HG02943 (cell line): ENCODE measurements around the gene SLC25A25.
A peak's percentile ranks its signal among the peaks of the same experiment; 100 is the strongest.
"Not testable (repeated sequence)": the region's sequence is repeated elsewhere in the genome, so short reads cannot be mapped to it uniquely, and the experiment has no call there.

Experiments
- ATAC-seq: cut with Tn5 transposase; IDR thresholded peaks from one replicate; pipeline ENCODE4 v1.9.1; 2021; ENCODE audit warnings: mild to moderate bottlenecking, low read depth, moderate library complexity; ENCODE audit not compliant: unreplicated experiment

SLC25A25 gene

GRCh38 chr9:128071475-128071874 is 3.4 kb downstream of the SLC25A25 start:
- ATAC-seq = not testable (repeated sequence)

GRCh38 chr9:128072144-128073021 is 4.4 kb downstream of the SLC25A25 start:
- ATAC-seq = no peak

- ATAC-seq = no peak
These were observed 5.3 kb downstream of the SLC25A25 start for GRCh38 chr9:128073253-128073886.

GRCh38 chr9:128077847-128078503 is 9.9 kb downstream of the SLC25A25 start:
- no peak for ATAC-seq

GRCh38 chr9:128078504-128079434 is 10.7 kb downstream of the SLC25A25 start:
- no peak for ATAC-seq

GRCh38 chr9:128080206-128080605 is 12.2 kb downstream of the SLC25A25 start:
- no peak for ATAC-seq

GRCh38 chr9:128081056-128081455 is 13.0 kb downstream of the SLC25A25 start:
- no peak for ATAC-seq

DNA sequence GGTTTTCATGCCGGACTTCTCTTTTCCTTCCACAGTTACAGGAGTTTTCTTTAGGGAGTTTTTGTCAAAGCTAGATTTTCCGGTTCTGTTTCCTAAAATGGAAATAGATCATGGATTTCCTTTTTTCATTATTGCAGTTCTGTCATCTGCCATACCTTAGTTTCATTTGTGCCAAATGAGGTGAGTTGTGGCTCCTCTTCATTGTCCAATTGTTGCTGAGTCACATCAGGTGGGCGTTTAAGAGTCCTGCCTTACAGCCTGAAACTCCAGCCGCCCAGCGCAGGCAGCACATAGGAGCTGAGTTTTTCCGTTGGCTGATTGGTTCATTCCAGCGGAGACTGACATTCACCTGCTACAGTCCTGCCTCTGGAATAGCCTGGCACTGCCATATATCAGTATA is 14.1 kb downstream of the SLC25A25 start:
- no peak for ATAC-seq

GRCh38 chr9:128084746-128085145 is 16.7 kb downstream of the SLC25A25 start:
- ATAC-seq = no peak

- ATAC-seq = no peak
These were observed 17.9 kb downstream of the SLC25A25 start for GRCh38 chr9:128085943-128086342.

DNA sequence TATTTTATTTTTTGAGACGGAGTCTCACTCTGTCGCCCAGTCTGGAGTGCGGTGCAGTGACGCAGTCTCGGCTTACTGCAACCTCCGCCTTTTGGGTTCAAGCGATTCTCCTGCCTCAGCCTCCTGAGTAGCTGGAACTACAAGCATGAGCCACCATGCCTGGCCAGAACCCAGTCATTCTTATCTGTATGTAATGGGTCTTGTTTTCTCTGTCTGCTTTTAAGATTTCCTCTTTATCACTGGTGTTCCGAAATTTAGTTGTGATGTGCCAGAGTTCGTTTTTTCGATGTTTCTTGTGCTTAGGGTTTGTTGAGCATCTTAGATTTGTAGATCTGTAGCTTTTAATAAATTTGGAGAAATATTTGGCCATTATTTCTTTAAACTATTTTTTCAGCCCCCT is 19.2 kb downstream of the SLC25A25 start:
- no peak for ATAC-seq

- ATAC-seq = no peak
These were observed 20.4 kb downstream of the SLC25A25 start for GRCh38 chr9:128088253-128088945.

GRCh38 chr9:128089299-128089698 is 21.3 kb downstream of the SLC25A25 start:
- ATAC-seq = no peak

GRCh38 chr9:128091144-128091543 is 23.1 kb downstream of the SLC25A25 start:
- ATAC-seq = no peak

GRCh38 chr9:128091571-128091970 is 23.5 kb downstream of the SLC25A25 start:
- no peak for ATAC-seq

- ATAC-seq = no peak
These were observed 24.4 kb downstream of the SLC25A25 start for GRCh38 chr9:128092199-128092977.

GRCh38 chr9:128093011-128093410 is 25.0 kb downstream of the SLC25A25 start:
- ATAC-seq = no peak

GRCh38 chr9:128094166-128094949 is 26.3 kb downstream of the SLC25A25 start:
- ATAC-seq = peak; percentile 82
